Inflammatory macrophage treated with lipopolysaccharide for 1 hour (primary cell): Measurements from ENCODE around the gene WIZ.
"Not testable (repeated sequence)": the region's sequence is repeated elsewhere in the genome, so short reads cannot be mapped to it uniquely, and the experiment has no call there.

ENCODE experiments used
- DNase-seq, 2 donors: peaks; one replicate each; pipeline ENCODE4 v3.0.0-alpha.2; 2020 to 2022

Gene WIZ

DNA sequence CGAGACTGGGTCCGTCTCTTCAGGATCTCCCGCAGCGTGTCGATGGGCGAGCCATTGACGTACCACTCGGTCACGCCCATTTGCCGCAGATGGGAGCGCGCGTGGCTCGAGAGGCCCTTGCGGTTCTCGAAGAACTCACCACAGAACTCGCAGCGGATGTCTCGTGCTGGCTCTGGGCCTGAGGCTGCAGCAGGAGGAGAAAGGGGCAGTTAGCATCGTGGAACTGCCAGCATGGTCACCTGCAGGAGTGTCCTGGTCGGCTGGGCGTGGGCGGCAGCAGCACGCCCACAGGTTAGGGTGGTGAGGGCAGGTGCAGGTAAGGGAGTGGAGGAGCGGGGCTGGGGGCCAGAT, 22.4 kb downstream of the WIZ start:
- DNase-seq, result no peak

DNA sequence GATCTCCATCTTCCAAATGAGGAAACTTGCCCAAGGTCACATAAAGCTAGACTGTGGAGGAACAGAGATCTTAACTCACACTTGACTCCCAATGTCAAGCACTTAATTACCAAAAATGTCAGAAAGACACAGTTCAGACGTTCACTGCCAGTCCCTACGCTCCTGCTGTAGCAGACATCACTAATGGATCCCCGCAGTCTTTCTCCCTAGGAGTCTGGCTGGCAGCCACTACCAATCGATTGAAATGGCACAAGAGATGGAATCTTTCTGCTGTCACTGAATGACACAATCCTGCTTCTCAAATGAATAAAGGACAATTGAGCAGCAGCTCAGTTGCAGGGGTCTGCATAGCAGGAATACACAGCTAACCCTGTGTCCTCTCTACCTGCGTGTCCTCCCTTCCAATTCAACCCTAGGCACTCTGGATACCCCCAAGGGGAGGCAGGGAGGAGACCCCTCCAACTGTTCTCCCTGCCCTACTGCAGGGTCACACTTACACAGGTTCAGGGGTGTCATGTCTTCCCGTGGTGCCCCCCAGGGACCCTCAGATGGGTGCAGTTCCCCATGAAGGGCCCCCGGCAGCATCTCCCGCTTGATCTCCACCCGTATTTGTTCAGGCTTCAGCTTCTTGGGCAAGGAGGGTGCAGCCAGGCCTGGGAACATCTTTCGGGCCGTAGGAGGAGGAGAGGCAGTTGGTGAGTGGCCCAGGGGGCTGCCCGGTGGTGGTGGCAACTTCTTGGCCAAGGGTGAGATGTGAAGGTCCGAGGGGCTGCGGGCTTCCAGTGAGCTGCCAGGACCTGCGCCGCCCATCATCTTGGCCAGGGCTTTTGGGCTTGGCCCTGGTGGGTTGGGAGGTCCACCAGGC, 23.0 kb downstream of the WIZ start:
- no peak for DNase-seq

DNA sequence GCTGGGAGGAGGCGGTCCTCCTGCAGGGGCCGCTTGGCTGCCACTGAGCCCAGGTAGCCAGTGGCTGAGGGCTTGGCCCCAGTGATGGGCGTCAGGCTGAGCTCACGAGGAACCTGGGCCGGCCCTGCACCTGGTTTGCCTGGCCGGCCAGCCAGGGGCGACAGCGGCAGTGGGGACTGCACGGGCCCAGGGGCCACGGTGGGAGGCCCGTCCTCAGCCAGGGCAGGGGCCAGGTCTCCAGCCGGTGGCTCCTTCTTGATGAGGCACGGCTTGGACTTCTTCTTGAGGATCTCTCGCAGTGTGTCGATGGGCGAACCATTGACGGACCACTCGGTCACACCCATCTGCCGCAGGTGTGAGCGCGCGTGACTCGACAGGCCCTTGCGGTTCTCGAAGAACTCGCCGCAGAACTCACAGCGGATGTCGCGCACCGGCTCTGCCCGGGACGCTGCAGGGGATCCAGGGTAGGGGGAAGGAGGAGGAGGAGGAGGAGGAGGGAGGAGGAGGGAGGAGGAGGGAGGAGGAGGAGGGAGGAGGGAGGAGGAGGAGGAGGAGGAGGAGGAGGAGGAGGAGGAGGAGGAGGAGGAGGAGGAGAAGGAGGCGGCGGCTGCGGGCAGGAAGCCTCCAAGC, 24.3 kb downstream of the WIZ start:
- no peak for DNase-seq

DNA sequence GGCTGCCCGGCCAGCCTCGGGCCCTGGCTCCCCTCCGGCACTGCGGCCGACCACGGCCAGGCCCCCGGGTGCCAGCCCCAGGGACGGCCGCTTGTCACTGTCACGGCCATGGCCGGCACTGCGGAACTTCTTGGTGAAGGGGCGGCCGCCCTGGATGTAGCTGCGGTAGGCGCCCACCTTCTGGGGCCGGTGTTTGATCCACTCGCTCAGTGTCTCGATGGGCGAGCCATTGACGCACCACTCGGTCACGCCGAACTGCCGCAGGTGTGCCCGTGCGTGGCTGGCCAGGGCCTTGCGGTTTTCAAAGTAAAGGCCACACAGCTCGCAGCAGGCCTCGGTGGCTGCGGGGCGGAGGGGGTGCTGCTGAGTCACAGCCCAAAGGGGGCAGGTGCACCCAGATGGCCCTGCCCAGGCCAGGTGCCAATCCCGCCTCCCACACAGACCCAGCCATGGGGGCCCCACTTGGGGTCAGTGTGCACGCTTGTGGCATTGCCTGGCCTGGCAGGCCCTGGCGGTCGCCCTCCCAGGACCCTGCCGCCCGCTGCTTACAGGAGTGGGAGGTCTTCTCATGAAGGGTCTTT, 25.0 kb downstream of the WIZ start:
- DNase-seq, result no peak

DNA sequence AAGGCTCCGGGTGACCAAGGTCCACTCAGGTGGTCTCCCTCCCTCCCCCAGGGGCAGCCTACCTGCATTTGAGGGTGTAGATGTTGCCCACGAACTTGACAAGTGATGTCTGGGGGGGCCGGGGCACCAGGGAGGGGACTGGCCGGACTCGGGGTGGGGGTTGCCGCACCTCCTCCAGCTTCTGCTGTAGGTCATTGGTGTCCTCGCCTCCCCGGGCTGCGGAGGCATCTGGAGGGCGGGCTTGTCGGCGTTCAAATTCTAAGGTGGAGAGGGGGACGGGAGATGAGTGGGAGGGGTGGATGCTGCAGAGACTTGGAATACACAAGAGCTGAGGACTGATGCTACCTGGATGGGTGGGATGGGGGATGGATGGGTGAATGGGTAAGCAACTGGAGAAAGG, 25.6 kb downstream of the WIZ start:
- no peak for DNase-seq

DNA sequence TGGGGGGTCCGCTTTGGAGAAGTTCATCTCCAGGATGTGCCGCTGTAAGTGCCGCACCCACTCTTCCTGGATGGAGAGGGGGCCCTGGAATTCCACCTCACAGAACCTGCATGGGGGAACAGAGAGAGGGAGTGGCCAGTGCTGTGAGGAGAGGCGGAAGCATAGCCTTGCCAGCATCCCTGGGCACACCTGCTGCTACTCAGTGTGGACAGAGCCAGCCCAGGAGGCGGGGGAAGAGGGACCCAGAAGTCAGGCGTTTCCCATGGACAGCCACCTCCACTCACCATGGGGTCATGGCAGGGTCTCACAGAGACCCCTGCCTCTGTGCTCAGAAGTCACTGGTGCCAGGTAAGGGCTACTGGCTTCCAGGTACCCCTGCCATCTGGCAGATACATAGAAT, 26.6 kb downstream of the WIZ start:
- no peak for DNase-seq

DNA sequence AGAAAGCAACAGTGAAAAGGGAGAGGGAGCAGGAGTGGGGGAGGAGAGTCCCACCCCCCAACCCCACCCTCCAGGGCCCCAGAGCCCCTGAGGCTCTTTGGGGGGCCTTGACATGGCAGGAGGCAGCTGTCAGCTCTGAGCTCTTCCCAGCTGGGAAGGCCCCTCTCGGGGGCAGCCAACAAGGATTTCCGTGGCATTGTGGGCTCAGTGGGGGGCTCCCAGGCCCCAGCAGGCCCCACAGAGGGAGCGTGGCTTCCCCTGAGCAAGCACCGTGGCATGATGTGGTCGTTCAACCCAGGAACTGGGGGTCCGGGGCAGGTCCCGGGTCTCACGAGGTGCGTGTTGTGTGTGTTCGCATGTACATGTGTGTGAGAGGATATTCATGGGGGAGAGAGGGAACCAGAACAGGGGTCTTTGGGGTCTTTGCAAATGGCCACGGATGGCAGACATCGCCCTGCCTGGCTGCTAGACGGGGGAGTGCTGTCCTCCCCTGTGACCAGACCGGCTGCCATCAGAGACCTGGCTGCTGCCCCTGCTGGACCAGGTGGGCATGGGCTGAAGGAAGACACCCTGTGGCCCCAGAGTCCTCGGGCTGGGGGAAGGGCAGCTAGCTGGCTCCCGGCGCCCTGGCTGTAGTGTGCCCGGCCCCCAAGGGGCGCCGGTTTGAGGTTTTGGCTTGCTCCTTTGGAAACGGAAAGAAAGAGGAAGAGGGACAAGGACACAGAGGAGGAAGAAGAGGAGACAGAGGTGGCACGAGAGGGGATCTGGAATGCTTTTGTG, 27.3 kb downstream of the WIZ start:
- DNase-seq, result no peak

DNA sequence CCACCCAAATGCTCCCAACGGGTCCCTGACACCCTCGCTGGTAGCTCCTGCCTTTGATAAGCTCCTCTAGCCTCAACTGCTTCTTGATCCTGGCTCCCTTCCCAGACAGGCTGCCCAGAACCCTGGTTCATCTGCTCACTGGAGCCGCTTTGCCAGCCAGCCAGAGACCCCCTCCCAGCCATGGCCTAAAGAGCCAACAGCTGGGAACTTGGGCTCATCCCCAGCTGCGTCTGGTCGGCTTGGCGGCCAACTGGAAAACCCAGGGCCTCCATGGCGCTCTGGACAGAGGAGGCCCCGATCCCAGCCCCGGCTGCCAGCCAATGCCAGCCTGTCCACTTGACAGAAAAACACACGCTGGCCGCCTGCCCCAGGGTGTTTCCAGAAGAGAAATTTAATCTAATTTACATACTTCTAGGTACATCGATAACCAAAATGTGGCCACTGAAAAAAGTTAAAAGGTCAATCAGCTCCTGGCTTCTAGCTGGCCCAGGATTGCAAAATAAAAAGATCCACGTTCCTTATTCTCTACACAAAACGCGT, 28.0 kb downstream of the WIZ start:
- DNase-seq, result no peak

DNA sequence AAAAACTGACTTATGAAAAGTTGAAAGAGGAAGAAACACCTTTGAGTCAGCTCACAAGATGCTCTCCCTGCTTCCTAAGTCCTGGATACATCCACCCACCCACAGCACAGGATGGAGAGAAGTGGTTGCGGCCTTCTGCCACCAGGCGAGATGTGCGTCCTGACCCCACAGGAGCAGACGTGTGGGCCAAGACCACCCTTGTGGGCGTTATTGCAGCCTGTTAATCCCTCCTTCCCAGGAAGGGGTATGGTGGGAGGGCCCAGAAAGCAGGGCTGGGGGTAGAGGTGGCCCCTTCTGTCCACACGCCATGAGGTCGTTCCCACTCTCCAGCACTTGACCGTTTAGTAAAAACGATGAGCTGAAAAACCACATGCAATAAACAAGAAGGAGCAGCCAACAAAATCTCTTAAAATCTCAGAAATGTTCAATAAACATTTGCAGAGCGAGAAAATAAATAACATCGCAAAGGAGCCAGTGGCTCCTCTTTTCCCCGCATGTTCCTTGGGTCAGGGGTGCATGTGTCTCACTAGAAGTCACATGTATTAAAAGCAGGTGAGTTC, 28.5 kb downstream of the WIZ start:
- no peak for DNase-seq

DNA sequence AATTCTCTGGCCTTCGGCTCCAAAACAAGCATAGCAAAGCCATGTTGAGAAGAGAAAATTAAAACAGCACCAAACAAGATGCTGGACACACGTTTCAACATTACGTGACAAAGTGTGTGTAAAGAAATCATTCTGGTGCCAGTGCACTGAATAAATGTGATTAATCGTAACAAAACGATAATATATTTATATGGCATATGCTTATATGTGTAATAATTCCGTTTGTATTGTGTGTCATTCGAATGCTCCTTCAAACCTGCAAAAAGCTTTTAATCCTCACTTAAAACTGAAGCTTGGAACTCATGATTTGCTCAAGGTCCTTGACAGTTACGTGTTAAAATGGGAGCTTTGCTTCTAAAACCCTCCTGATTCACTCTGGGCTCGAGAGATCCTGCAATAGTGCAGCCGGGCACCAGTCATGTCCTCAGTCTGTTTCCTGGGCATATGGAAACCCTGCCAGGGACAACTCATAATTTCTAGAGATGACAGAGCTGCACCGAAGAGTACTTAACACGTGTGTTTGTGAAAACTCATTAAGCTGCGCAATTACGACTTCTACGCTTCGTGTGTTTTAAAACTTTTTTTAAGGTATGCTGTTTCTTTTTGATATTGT, 30.2 kb downstream of the WIZ start:
- no peak for DNase-seq

DNA sequence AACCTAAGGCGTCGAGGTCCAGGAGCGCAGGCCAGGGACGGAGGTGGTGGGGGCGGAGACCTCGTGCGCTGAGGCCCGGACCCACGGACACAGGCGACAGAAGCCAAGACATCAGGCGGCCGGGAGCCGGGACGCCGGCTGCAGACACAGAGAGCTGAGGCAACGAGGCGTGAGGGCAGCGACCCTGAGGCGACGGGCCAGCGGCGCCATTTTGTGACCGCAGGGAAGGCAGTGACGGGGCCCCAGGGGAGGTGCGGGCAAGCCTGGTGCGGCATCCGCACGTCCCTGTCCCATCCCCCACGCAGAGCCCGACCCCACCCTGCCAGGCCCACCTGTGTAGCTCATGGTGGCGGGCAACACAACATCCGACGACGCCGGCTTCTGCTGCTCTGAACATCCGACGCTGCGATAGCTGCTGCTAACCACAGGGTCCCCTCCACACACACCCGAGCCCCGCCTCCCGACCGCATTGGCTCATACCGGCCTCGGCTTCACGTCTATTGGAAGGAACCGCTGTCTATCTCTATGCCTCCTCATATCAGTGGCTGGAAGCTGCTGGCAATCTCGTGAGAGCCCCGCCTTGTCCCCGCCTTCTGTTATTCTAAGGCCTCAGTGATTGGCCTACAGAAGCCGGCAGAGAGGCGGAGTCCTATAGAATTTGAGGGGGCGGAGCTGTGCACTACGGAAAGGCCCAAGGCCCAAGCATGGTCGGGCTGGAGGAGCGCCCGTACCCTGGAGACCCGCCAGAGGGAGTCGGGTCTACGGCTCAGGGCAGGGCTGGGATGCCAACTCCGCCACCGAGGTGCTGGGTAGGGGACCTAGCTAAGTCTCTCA, 31.0 kb downstream of the WIZ start, which contains the start of gene AKAP8L:
AKAP8L (minus strand) TSS at position 410 of the 834 bp plus-strand sequence; CDS start at position 345, 65 bp downstream.
- peak; percentile 100 for DNase-seq

DNA sequence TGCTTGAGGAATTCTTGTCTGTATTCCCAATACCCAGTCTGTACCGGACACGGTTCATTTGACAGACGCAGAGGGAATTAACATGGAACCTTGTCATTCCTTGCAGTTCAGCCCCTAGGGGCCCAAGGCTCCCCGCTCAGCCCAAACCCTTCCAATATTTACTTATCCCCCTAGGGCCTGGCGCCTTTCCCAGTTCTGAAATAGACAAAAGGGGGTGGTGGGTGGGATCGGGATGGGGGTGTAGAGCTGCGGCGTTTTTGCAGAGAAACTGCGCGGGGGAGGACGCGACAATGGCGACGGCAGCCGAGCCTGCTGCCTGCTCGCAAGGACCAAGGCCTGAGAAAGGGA, 31.6 kb downstream of the WIZ start:
- peak in 1 of 2 donors; percentile 3 for DNase-seq

DNA sequence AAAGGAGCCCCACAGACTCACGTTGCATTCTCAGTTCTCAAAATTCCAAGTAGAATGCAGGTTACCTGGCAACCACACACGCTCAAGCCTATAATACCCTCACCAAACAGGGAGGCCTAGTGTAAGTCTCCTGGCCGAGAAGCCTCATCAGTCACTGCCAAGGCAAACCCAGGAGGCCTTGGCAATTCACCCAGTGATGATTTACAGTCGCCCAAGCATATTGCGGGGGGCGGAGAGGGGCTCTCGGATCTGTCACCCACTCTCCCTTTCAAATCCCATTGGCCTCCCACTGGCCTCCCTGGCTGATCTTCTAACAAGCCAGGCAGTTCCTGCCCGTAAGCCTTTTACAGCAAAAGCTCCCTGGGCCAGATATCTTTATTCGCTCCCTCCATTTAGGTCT, 32.1 kb downstream of the WIZ start:
- peak in 1 of 2 donors; percentile 4 for DNase-seq

DNA sequence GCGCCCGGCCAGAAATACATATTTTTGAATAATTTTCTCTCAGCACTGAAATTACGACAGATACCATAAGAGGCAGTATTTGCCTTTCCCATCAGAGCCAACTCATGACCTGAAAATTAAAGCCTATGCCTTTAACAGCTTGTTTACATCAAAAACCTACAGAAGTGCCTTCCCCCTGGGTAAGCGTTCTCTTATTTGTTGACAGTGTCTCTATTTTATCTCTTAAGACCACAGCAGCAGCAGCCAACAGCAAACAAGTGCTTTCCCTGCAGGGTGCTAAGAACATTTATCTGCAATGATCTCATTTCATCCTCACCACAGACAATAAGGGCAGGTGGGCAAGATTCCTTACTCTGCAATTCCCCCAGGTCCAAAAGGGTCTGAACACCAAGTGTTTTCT, 36.9 kb downstream of the WIZ start:
- no peak for DNase-seq

DNA sequence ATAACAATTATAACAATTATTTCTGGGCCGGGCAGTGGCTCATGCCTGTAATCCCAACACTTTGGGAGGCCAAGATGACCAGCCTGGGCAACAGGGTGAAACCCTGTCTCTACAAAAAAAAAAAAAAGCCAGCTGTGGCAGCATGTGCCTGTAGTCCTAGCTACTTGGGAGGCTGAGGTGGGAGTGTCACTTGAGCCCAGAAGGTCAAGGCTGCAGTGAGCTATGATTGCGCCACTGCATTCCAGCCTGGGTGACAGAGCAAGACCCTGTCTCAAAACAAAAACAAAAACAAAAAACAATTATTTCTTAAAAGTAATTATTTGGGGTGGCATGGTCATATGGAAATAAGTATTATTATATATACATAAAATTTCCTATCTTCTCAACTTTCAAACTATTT, 38.4 kb downstream of the WIZ start:
- not testable (repeated sequence) for DNase-seq

DNA sequence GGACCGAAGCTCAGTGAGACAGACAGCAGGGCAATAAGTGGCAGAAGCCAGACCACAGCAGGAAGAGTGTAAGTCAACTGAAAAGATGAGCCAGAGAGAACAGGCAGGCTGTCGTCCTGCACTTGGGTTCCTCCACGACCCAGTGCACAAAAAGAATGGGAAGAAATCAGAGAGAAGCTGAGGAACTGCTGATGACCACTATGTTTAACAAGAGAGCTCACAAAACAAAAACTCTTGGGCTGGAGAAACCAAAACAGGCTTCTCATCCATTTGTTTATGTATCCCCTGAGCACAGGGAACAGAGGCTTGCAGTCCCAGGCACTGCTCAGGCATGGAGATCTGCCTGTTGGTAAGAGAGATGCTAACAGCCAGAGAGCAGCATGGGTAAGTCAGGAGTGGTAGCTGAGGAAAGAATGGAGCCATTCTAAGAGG, 45.0 kb downstream of the WIZ start:
- no peak for DNase-seq

DNA sequence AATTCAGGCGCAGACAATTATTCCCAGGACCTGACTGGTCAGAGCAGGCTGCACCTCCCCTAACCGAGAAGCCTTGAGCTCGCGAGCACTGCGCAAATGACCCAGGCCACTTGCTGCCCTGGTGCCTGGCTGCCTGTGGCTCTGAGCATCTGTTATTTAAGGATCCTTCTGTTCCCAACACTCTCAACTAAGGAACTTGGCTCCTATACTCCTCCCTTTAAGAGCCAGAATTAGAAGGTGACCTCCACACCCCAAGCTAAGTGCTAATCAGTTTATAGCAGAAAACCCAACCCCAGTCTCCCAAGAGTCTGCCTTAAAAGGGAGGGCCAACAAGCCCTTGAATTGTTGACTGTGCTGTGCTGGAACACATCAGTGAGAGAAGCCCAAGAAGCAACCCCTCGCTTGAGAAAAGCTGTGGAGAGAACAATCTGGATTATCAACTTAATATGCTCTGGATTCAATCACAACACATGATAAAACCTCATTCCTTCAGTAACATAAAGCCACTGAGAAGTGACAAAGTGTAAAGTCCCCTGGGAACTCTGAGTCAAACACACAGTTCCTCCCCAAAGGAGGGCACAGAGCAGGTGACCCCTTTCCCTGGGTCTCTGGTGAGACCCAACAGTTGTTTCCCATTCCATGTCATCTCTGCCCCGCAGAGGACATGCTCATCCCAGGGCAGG, 45.5 kb downstream of the WIZ start:
- DNase-seq, result no peak

DNA sequence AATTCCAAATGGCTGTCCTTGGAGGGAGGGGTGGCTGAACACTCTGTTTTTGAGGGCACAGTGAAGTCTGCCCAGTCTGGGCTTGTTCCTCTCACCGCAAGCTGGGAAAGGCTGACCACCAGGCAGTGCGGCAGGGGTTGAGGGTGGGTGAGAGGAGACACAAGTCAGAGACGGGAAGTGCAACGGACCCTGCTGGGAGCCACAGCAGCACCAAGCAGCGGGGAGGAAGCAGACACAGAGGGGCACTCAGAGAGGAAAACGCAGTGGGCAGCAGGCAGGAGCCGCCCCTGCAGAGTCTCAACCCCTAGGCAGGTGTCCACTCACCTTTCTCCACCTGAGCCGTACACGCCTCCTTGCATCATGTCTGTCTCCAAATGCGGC, 46.6 kb downstream of the WIZ start:
- no peak for DNase-seq

DNA sequence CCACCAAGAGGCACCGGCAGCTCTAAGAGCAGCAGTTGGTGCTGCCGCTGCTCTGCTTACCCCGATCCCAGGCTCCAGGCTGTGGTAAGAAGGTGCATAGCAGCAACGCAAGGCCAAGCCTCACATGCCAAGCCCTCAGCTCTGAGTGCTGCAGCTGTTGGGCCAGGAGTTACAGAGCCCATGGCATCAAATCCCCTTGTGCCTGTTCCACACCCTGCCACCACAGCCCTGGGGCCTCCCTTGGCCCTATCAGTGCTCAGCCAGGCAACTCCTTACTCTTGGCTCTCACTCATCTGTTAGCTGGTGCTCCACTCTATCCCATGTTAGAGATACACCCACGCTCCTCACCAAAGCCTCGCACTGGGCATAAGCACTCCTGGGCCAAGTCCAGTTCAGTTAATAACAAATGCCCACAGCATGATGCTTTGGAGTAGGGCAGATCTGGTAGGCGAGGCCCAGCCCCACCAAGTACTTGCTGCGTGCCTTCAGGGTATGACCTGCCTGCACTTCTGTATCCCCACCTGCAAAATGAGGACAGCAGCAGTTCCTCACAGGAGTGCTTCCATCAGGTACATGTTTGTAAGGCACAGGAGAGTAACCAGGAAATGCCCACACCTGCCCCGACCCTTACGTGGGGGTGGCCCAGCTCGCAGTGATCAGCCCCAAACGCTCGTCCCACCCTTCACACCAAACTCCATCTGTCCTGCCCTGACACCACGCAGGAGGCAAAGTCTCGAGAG, 47.2 kb downstream of the WIZ start:
- DNase-seq, result no peak

DNA sequence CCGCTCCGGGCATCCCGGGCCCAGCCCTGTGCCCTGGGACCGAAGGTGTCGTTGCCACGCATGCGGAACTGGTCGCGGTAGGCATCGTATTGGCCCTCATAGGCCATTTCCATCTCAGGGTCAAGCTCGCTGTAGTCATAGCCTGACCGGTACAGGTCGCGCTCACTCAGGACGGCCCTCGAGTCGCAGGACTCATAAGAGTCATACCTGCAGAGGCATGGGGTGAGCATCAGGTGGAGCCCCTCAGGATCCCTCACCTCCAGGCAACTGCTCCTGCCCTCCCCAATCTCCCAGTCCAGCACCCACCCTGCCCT, 48.4 kb downstream of the WIZ start:
- no peak for DNase-seq
